OCI-LY1 (cell line): Measurements from ENCODE around the gene OS9.

Experiments
- H2AFZ ChIP-seq: fragments of 200-600 bp; sonication (generic), shearing (Covaris generic); 2 replicates; pipeline ENCODE4 v1.6.0; 2014; ENCODE audit warnings: antibody characterized with exemption, mild to moderate bottlenecking, low read length
- H3F3A ChIP-seq: fragments of 200-600 bp; sonication (generic), shearing (Covaris generic); 2 replicates; pipeline ENCODE4 v1.6.0; 2014; ENCODE audit warnings: mild to moderate bottlenecking, antibody characterized with exemption, low read length, moderate library complexity; ENCODE audit not compliant: insufficient read depth
- H3K27ac ChIP-seq: fragments of 200-600 bp; sonication (generic); 2 replicates; pipeline ENCODE4 v1.5.1; 2014; ENCODE audit warnings: low read length, mixed run types, mild to moderate bottlenecking, low read depth; ENCODE audit not compliant: poor library complexity, severe bottlenecking
- H3K27me3 ChIP-seq: fragments of 200-600 bp; sonication (generic); 2 replicates; pipeline ENCODE4 v1.6.0; 2014; ENCODE audit warnings: antibody characterized with exemption, mild to moderate bottlenecking, low read length, moderate library complexity; ENCODE audit not compliant: insufficient read depth
- H3K36me3 ChIP-seq: fragments of 200-600 bp; sonication (generic); 2 replicates; pipeline ENCODE4 v1.6.1; 2014; ENCODE audit warnings: mild to moderate bottlenecking, antibody characterized with exemption, low read length, moderate library complexity, mixed read lengths; ENCODE audit not compliant: insufficient read depth
- H3K4me1 ChIP-seq: fragments of 200-600 bp; sonication (generic); 2 replicates; pipeline ENCODE4 v1.5.1; 2014; ENCODE audit warnings: mild to moderate bottlenecking, low read length, moderate library complexity; ENCODE audit not compliant: insufficient read depth, severe bottlenecking
- H3K4me2 ChIP-seq: fragments of 200-600 bp; sonication (generic), shearing (Covaris generic); 2 replicates; pipeline ENCODE4 v1.6.1; 2014; ENCODE audit warnings: low read length
- H3K4me3 ChIP-seq: fragments of 200-600 bp; sonication (generic); 2 replicates; pipeline ENCODE4 v1.5.1; 2014; ENCODE audit warnings: low read length, low read depth, mild to moderate bottlenecking, mixed read lengths; ENCODE audit not compliant: poor library complexity, severe bottlenecking
- H3K79me2 ChIP-seq: fragments of 200-600 bp; shearing (Covaris generic); 2 replicates; pipeline ENCODE4 v1.6.1; 2016; ENCODE audit warnings: mixed run types, low read length, mixed read lengths; ENCODE audit not compliant: insufficient read depth
- H3K9ac ChIP-seq: fragments of 200-600 bp; sonication (generic), shearing (Covaris generic); 2 replicates; pipeline ENCODE4 v1.6.1; 2014; ENCODE audit warnings: mild to moderate bottlenecking, low read length, mixed read lengths
- H3K9me2 ChIP-seq: fragments of 200-600 bp; sonication (generic), shearing (Covaris generic); 2 replicates; pipeline ENCODE4 v1.6.1; 2014; ENCODE audit warnings: low read depth, mild to moderate bottlenecking, low read length, mixed read lengths
- H3K9me3 ChIP-seq: fragments of 200-600 bp; shearing (Covaris generic); 2 replicates; pipeline ENCODE4 v1.6.1; 2014; ENCODE audit warnings: low read length, mixed read lengths
- H4K20me1 ChIP-seq: fragments of 200-600 bp; sonication (generic), shearing (Covaris generic); 2 replicates; pipeline ENCODE4 v1.6.0; 2016; ENCODE audit warnings: mild to moderate bottlenecking, low read length; ENCODE audit not compliant: insufficient read depth
- CTCF ChIP-seq: fragments of 200-600 bp; sonication (generic), shearing (Covaris generic); IDR thresholded peaks from 2 replicates; pipeline ENCODE4 v1.5.1; 2017; ENCODE audit warnings: mild to moderate bottlenecking, antibody characterized with exemption, low read length, moderate library complexity, mixed read lengths
- EZH2 ChIP-seq: fragments of 200-600 bp; sonication (generic), shearing (Covaris generic); IDR thresholded peaks from 2 replicates; pipeline ENCODE4 v1.8.0; 2017; ENCODE audit warnings: borderline replicate concordance, mixed run types, mild to moderate bottlenecking, antibody characterized with exemption, low read length, moderate library complexity, mixed read lengths

The OS9 gene

GRCh38 chr12:57700317-57700716 lies 6.4 kb downstream of the OS9 start:
- peaks cover under 1% of the 10 kb centered on the region for H3K4me1 ChIP-seq
- H3K9me2 ChIP-seq = no peaks in the 10 kb centered on the region
- H3F3A ChIP-seq = no peaks in the 10 kb centered on the region
- no peak overlapping the region for H3K27ac ChIP-seq
- H2AFZ ChIP-seq = no peak overlapping the region
- no peaks in the 10 kb centered on the region for H4K20me1 ChIP-seq
- no peak overlapping the region for H3K4me2 ChIP-seq
- TF ChIP-seq CTCF = no peak
- TF ChIP-seq EZH2 = no peak
- peaks cover 75% of the 10 kb centered on the region for H3K36me3 ChIP-seq
- no peak overlapping the region for H3K4me3 ChIP-seq
- no peaks in the 10 kb centered on the region for H3K27me3 ChIP-seq
- no peak overlapping the region for H3K9ac ChIP-seq
- peaks cover 14% of the 10 kb centered on the region; the same call in 1 of the 2 replicates for H3K9me3 ChIP-seq
- H3K79me2 ChIP-seq = no peaks in the 10 kb centered on the region

GRCh38 chr12:57707250-57707649 lies 13.3 kb downstream of the OS9 start:
- Histone ChIP-seq H3K4me2 (no peak overlapping the region), H3K36me3 (peaks cover 63% of the 10 kb centered on the region), H3K27ac (no peak overlapping the region), H3K9me3 (peaks cover 14% of the 10 kb centered on the region; the same call in 1 of the 2 replicates), H3K79me2 (no peaks in the 10 kb centered on the region), H3K27me3 (no peaks in the 10 kb centered on the region), H4K20me1 (no peaks in the 10 kb centered on the region), H3K4me1 (no peaks in the 10 kb centered on the region), H3K9ac (no peak overlapping the region), H3K9me2 (no peaks in the 10 kb centered on the region), H3F3A (peaks cover 2% of the 10 kb centered on the region; the same call in 1 of the 2 replicates), H2AFZ (no peak overlapping the region), H3K4me3 (no peak overlapping the region)
- no peak for TF ChIP-seq EZH2
- no peak for TF ChIP-seq CTCF

GRCh38 chr12:57708296-57708695 lies 14.4 kb downstream of the OS9 start:
- H3K36me3 ChIP-seq = peaks cover 62% of the 10 kb centered on the region
- no peak overlapping the region for H3K9ac ChIP-seq
- H3K27me3 ChIP-seq = no peaks in the 10 kb centered on the region
- peaks cover 2% of the 10 kb centered on the region; the same call in 1 of the 2 replicates for H3F3A ChIP-seq
- no peak overlapping the region for H2AFZ ChIP-seq
- no peaks in the 10 kb centered on the region for H3K9me2 ChIP-seq
- H3K9me3 ChIP-seq = peaks cover 6% of the 10 kb centered on the region; the same call in 1 of the 2 replicates
- H3K4me1 ChIP-seq = no peaks in the 10 kb centered on the region
- no peak overlapping the region for H3K4me2 ChIP-seq
- TF ChIP-seq EZH2 (no peak), CTCF (no peak)
- no peaks in the 10 kb centered on the region for H4K20me1 ChIP-seq
- H3K4me3 ChIP-seq = no peak overlapping the region
- H3K79me2 ChIP-seq = no peaks in the 10 kb centered on the region
- H3K27ac ChIP-seq = no peak overlapping the region
